Calu3 (cell line): ENCODE data around the gene NFATC1. TPM values are rescaled to one million over a fixed set of nuclear protein-coding genes. Genes with fewer than 3 reads are reported as not detected.

ENCODE experiments used
- BruUV-seq: library from RNA; stranded (reverse); fragments of 400-500 nt; replicated peaks from 2 replicates; lab custom pipeline; 2021; lab: Mats Ljungman, UMichigan
- CTCF ChIA-PET: fragments of 300-600 bp; sonication (Branson Sonifier 250); formaldehyde crosslinking; loops from one replicate; lab custom pipeline; 2022; ENCODE audit warnings: antibody characterized with exemption; lab: Charles Lee
- DNase-seq: peaks from one replicate; pipeline ENCODE4 v3.0.0; 2022
- H3K27ac Mint-ChIP-seq: one replicate; pipeline ENCODE4 v1.8.0; 2022; ENCODE audit warnings: mixed read lengths; ENCODE audit not compliant: unreplicated experiment
- H3K27me3 Mint-ChIP-seq: one replicate; pipeline ENCODE4 v1.8.0; 2022; ENCODE audit warnings: mixed read lengths; ENCODE audit not compliant: unreplicated experiment
- H3K36me3 Mint-ChIP-seq: one replicate; pipeline ENCODE4 v1.8.0; 2022; ENCODE audit warnings: mild to moderate bottlenecking, moderate library complexity, mixed read lengths; ENCODE audit not compliant: insufficient read depth, unreplicated experiment
- H3K4me1 Mint-ChIP-seq: one replicate; pipeline ENCODE4 v1.8.0; 2022; ENCODE audit warnings: mild to moderate bottlenecking, low read depth, mixed read lengths; ENCODE audit not compliant: unreplicated experiment
- H3K4me3 Mint-ChIP-seq: one replicate; pipeline ENCODE4 v1.8.0; 2022; ENCODE audit warnings: mild to moderate bottlenecking, low read depth, moderate library complexity, mixed read lengths; ENCODE audit not compliant: unreplicated experiment
- H3K9me3 Mint-ChIP-seq: one replicate; pipeline ENCODE4 v1.8.0; 2022; ENCODE audit warnings: low read depth, mixed read lengths; ENCODE audit not compliant: unreplicated experiment
- CTCF ChIP-seq: fragments of 200-600 bp; IDR thresholded peaks from one replicate; pipeline ENCODE4 v1.8.0; 2022; ENCODE audit warnings: antibody characterized with exemption; ENCODE audit not compliant: unreplicated experiment
- intact Hi-C: fragments of 100-400 bp; cut with micrococcal nuclease; formaldehyde crosslinking; loops from one replicate; pipeline ENCODE4 v1.10.0; 2022; ENCODE audit not compliant: unreplicated experiment
- total RNA-seq: library from RNA; stranded (reverse); gene quantifications from 2 replicates; pipeline ENCODE4 v1.2.3, GENCODE V29; 2022

Gene NFATC1
- total RNA-seq, 1 experiment from 2014 or later: 5.9 TPM

- DNase-seq: no peak
- H3K9me3 Mint-ChIP-seq: peaks cover 2% of the 10 kb centered on the region
- no peaks in the 10 kb centered on the region for H3K36me3 Mint-ChIP-seq
- H3K27me3 Mint-ChIP-seq: no peaks in the 10 kb centered on the region
- BruUV-seq: no TSS peak
- H3K27ac Mint-ChIP-seq: no peak overlapping the region
- no peaks in the 10 kb centered on the region for H3K4me1 Mint-ChIP-seq
- CTCF ChIA-PET: no interaction called here
- H3K4me3 Mint-ChIP-seq: no peak overlapping the region
- no peak for TF ChIP-seq CTCF
- intact Hi-C loops: no loop called here
These were observed 76.4 kb downstream of the NFATC1 start for GRCh38 chr18:79472176-79472575.

- CTCF ChIA-PET: no interaction called here
- TF ChIP-seq CTCF: no peak
- no peaks in the 10 kb centered on the region for H3K4me1 Mint-ChIP-seq
- intact Hi-C loops: no loop called here
- BruUV-seq: no TSS peak
- no peak for DNase-seq
- H3K36me3 Mint-ChIP-seq: no peaks in the 10 kb centered on the region
- H3K4me3 Mint-ChIP-seq: no peak overlapping the region
- H3K27me3 Mint-ChIP-seq: no peaks in the 10 kb centered on the region
- no peak overlapping the region for H3K27ac Mint-ChIP-seq
- H3K9me3 Mint-ChIP-seq: peaks cover 2% of the 10 kb centered on the region
These were observed 77.2 kb downstream of the NFATC1 start for GRCh38 chr18:79472946-79473345.

- Mint-ChIP-seq H3K4me1 (no peaks in the 10 kb centered on the region), H3K27ac (no peak overlapping the region), H3K27me3 (no peaks in the 10 kb centered on the region), H3K4me3 (no peak overlapping the region), H3K9me3 (no peaks in the 10 kb centered on the region), H3K36me3 (no peaks in the 10 kb centered on the region)
- no TSS peak for BruUV-seq
- no peak for TF ChIP-seq CTCF
- CTCF ChIA-PET: no interaction called here
- intact Hi-C loops: no loop called here
- DNase-seq: no peak
These were observed 80.5 kb downstream of the NFATC1 start for GRCh38 chr18:79476031-79476917.

- Mint-ChIP-seq H3K27me3 (no peaks in the 10 kb centered on the region), H3K4me3 (no peak overlapping the region), H3K36me3 (no peaks in the 10 kb centered on the region), H3K4me1 (no peaks in the 10 kb centered on the region), H3K9me3 (no peaks in the 10 kb centered on the region), H3K27ac (no peak overlapping the region)
- CTCF ChIA-PET: no interaction called here
- no TSS peak for BruUV-seq
- intact Hi-C loops: no loop called here
- no peak for TF ChIP-seq CTCF
- no peak for DNase-seq
These were observed 81.3 kb downstream of the NFATC1 start for GRCh38 chr18:79476918-79477571.
